ENCODE data around the gene DHX30. TPM values are rescaled to one million over a fixed set of nuclear protein-coding genes. Genes with fewer than 3 reads are reported as not detected.

Gene DHX30
- total RNA-seq, 1 donor from 2014 or later: 77.4 TPM

DNA sequence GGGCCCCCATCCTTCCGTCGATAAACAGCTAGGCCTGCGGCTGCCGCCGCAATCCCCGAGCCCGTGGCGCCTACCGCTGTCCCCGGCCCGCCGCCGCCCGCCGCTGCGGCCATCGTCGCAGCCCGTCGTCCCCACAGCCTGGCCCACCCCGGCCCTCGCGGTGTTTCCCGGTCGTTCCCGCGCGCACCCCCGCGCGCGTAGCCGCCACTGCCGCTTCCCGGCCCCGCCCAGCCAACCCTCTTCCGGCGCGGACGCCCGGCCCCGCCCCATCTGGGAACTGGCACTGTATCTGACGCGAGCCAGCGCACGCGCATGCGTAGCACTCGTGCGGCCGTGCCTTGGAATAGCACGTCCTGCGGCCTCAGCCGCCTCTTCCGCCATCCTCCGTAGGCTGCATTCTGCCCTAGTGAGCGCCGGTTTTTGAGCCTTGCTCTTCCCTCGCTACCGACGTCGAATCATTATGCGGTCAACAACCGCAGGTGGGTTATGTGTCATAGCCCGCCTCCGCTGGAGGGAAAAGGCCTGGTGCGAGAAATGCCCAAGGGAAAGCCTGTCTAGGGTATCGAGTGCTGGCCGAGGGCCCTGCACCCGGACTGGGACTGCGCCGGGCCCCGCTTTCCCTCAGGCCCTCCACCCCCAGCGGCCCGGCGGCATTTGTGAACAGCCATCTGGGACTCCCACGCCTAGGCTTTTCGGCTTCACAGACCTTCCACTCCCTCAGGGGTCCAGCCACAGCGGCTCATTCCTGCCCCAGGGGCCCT, 21.1 kb upstream of the DHX30 start, which contains the start of gene SMARCC1:
Gene SMARCC1, minus strand, starts transcription at position 209 of the 761 bp plus-strand sequence. Its CDS starts 96 bp downstream, at position 113.
- intact Hi-C loops (cut with micrococcal nuclease): loop anchor here (1.0 to 10.0 kb wide), 7 partner anchors 21 to 1630 kb away; partner anchors contain the start of genes DHX30, ELP6, KIF9 and KLHL18
- CTCF ChIA-PET: no interaction called here
- H3K36me3 Mint-ChIP-seq (ENCODE audit: low read depth): peaks cover 14% of the 10 kb centered on the region
- DNase-seq (peak; percentile 98), ATAC-seq (ENCODE audit: low read depth) (peak; percentile 84)
- peak within 1 kb of the TSS; percentile 98 for H3K27ac Mint-ChIP-seq
- H3K4me1 Mint-ChIP-seq: peaks cover 47% of the 10 kb centered on the region
- H3K4me3 Mint-ChIP-seq: peak within 1 kb of the TSS; percentile 93
- H3K27me3 Mint-ChIP-seq: no peaks in the 10 kb centered on the region
- H3K9me3 Mint-ChIP-seq: no peaks in the 10 kb centered on the region
- TF ChIP-seq, protein P1, sequence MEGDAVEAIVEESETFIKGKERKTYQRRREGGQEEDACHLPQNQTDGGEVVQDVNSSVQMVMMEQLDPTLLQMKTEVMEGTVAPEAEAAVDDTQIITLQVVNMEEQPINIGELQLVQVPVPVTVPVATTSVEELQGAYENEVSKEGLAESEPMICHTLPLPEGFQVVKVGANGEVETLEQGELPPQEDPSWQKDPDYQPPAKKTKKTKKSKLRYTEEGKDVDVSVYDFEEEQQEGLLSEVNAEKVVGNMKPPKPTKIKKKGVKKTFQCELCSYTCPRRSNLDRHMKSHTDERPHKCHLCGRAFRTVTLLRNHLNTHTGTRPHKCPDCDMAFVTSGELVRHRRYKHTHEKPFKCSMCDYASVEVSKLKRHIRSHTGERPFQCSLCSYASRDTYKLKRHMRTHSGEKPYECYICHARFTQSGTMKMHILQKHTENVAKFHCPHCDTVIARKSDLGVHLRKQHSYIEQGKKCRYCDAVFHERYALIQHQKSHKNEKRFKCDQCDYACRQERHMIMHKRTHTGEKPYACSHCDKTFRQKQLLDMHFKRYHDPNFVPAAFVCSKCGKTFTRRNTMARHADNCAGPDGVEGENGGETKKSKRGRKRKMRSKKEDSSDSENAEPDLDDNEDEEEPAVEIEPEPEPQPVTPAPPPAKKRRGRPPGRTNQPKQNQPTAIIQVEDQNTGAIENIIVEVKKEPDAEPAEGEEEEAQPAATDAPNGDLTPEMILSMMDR (IDR thresholded peaks at IDR 0.05): no peak
- POLR2A ChIA-PET: interaction anchor here (0.7 to 1.0 kb wide), 4 partner anchors 9 to 269 kb away, joined by 3 to 13 read pairs (median 4); no protein-coding TSS in a partner anchor

DNA sequence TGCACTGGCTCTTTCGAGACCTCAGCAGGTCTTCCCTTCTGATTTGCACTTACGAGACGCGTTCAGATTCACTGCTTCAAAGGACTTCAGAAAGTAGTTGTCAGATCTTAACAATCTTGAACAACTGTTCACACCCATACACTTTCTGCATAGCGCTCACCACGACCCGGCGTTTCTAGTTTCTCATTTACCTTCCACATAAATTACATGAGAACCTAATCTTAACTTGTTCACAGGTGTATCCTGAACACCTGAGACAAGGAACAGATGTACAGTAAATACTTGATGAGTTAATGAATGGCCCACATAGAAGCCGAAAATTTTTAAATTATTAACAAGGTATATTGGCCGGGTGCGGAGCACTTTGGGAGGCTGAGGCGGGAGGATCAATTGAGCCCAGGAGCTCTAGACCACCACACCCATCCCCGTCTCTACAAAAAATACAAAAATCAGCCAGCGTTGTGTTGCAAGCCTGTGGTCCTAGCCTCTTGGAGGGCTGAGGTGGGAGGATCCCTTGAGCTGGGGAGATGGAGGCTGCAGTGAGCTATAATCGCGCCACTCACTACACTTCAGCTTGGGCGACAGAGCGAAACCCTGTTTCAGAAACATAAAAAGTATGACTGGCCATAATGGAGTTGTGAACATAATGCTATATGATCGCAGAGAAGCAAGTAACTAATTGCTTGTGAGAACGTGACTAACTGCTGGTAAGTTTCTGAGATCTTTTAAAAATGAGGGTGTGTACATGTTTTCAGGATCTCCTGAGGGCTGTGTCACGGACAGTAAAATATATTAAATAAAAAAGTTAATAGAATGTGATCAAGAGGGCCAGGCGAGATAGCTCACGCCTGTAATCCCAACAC, 20.3 kb upstream of the DHX30 start:
- no peaks in the 10 kb centered on the region for H3K9me3 Mint-ChIP-seq
- no peak for ATAC-seq (ENCODE audit: low read depth)
- peak overlapping the region; percentile 93 for H3K4me3 Mint-ChIP-seq
- no peak for DNase-seq
- intact Hi-C loops (cut with micrococcal nuclease): loop anchor here (1.0 to 10.0 kb wide), 5 partner anchors 40 to 1630 kb away; partner anchors contain the start of genes KIF9, KLHL18, RHOA and SETD2
- H3K36me3 Mint-ChIP-seq (ENCODE audit: low read depth): peaks cover 14% of the 10 kb centered on the region
- H3K27ac Mint-ChIP-seq: peak overlapping the region; percentile 98
- TF ChIP-seq, protein P1 (IDR thresholded peaks at IDR 0.05): no peak
- ChIA-PET CTCF (no interaction called here), POLR2A (interaction anchor here (0.5 to 0.7 kb wide), 2 partner anchors 828 to 1942 kb away, joined by 3 to 7 read pairs; no protein-coding TSS in a partner anchor)
- no peaks in the 10 kb centered on the region for H3K27me3 Mint-ChIP-seq
- H3K4me1 Mint-ChIP-seq: peaks cover 44% of the 10 kb centered on the region

DNA sequence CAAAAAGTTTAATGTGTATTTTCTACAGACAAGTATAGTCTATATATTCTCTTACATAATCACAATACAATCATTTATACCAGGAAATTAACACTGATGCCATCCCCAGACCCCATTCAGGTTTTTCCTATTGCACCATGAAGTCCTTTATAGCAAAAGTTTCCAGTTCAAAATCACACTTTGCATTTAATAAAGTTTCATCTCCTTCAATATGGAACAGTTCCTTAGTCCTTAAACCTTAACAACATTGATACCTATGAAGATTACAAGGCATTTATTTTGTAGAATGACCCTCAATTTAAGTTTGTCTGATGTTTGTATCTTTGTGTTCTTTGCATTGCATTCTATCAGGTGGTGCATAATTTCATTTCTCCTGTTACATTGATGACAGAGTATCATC, 19.3 kb upstream of the DHX30 start:
- H3K27ac Mint-ChIP-seq: no peak overlapping the region
- DNase-seq: no peak

DNA sequence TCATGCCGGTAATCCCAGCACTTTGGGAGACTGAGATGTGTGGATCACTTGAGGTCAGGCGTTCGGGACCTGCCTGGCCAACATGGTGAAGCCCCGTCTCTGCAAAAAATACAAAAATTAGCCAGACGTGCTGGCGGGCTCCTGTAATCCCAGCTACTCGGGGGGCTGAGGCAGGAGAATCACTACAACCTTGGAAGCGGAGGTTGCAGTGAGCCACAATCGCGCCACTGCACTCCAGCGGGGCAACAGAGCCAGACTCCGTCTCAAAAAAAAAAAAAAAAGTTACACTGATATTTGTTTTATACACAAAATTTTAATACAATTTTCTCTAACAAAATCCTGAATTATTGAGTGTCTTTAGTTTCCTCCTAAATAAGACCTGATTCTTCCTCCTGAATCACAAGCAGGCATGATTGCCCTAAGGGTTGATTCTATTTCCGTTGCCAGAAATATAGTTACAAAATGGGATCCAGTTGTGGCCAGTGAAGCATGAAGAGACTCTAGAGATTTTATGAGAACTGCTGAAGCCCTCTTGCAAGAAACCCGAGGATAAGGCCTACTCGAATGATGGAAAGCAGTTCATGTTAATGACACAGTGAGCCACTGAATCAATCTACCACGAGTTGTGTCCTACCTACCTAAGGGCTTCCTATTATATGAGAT, 11.6 kb upstream of the DHX30 start:
- Mint-ChIP-seq H3K36me3 (ENCODE audit: low read depth) (no peaks in the 10 kb centered on the region), H3K4me1 (peaks cover 4% of the 10 kb centered on the region), H3K27ac (no peak overlapping the region), H3K27me3 (no peaks in the 10 kb centered on the region), H3K9me3 (no peaks in the 10 kb centered on the region), H3K4me3 (no peak overlapping the region)
- DNase-seq (no peak), ATAC-seq (ENCODE audit: low read depth) (no peak)
- intact Hi-C loops (cut with micrococcal nuclease): no loop called here
- ChIA-PET CTCF (no interaction called here), POLR2A (interaction anchor here (0.7 kb wide), 1 partner anchor 24 kb away, joined by 4 read pairs; no protein-coding TSS in a partner anchor)
- TF ChIP-seq, protein P1 (IDR thresholded peaks at IDR 0.05): no peak

More for the DNA sequence above, 19.3 kb upstream of the DHX30 start:
- H3K27me3 Mint-ChIP-seq: no peaks in the 10 kb centered on the region
- peaks cover 39% of the 10 kb centered on the region for H3K4me1 Mint-ChIP-seq
- peaks cover 14% of the 10 kb centered on the region for H3K36me3 Mint-ChIP-seq (ENCODE audit: low read depth)
- H3K9me3 Mint-ChIP-seq: no peaks in the 10 kb centered on the region
- intact Hi-C loops (cut with micrococcal nuclease): loop anchor here (5.0 to 10.0 kb wide), 4 partner anchors 41 to 1629 kb away; partner anchors contain the start of genes KIF9, KLHL18, RHOA and SETD2
- no peak overlapping the region for H3K4me3 Mint-ChIP-seq
- ATAC-seq (ENCODE audit: low read depth): no peak
- TF ChIP-seq, protein P1 (IDR thresholded peaks at IDR 0.05): no peak
- POLR2A ChIA-PET: interaction anchor here (0.7 kb wide), 1 partner anchor 1941 kb away, joined by 3 read pairs; no protein-coding TSS in a partner anchor
- CTCF ChIA-PET: no interaction called here
